HG03432 (cell line): ENCODE measurements around the gene KCNC4.

ENCODE experiments used
- ATAC-seq: cut with Tn5 transposase; IDR thresholded peaks from one replicate; pipeline ENCODE4 v1.9.1; 2021; ENCODE audit warnings: mild to moderate bottlenecking, moderate library complexity; ENCODE audit not compliant: unreplicated experiment

KCNC4 gene

GRCh38 chr1:110188035-110188618 is 22.0 kb upstream of the KCNC4 start:
- ATAC-seq: no peak

- no peak for ATAC-seq
These were observed 20.9 kb upstream of the KCNC4 start for GRCh38 chr1:110189181-110189580.

- ATAC-seq: no peak
These were observed 19.7 kb upstream of the KCNC4 start for GRCh38 chr1:110190282-110190929.

GRCh38 chr1:110192541-110192940 is 17.6 kb upstream of the KCNC4 start:
- no peak for ATAC-seq

DNA sequence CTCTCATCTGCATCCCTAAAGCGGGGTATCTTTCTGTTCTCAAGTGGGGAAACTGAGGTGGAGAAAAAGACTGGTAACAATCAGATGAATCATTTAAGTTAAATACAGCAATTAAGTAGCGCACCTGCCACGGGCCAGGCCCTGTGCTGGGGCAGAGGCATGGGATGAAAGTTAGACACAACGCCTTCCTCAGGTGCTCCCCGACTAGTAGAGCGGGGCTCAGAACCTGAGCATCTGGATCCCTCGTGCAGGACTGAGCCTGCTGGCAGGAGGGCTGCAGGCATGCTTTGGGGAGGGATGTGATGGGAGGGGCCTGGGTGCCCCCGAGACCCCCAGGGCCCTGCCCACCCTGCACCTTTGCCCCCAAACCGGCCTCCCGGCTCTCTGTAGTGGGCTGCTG is 14.9 kb upstream of the KCNC4 start:
- ATAC-seq: no peak

DNA sequence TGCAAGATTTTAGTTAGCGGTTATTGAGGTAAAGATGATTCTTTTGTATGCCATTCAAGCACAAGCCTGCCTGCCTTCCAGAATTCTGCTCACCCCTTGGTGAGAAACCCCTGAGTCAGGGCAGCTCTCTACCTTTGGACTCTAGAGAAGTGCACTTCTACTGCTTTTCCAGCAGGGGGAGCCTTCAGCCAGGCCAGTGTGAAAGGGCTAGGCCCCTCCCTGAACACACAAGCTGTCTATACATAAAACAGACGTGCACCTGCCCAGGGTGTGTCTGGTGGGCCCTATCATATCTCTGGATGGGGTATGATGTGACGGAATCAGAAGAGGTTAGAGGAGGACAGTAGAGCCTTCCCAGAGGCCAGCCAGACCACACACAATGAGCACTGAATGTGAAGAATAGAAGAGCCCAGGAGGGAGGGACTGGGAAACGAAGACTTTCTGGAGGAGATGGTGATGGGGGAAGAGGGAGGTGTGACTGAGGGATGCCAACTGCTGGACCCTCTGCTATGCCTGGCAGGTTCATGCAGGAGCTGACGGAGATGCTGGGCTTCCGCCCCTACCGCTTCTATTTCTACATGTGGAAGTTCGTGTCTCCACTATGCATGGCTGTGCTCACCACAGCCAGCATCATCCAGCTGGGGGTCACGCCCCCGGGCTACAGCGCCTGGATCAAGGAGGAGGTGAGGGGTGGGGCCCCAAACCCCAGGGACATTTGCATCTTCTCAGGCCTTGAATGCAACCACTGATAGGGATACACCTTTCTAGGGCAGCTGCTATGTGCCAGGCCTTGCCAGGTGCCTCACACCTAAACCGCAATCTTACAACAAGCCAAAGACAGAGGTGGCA is 13.0 kb upstream of the KCNC4 start:
- ATAC-seq: no peak

DNA sequence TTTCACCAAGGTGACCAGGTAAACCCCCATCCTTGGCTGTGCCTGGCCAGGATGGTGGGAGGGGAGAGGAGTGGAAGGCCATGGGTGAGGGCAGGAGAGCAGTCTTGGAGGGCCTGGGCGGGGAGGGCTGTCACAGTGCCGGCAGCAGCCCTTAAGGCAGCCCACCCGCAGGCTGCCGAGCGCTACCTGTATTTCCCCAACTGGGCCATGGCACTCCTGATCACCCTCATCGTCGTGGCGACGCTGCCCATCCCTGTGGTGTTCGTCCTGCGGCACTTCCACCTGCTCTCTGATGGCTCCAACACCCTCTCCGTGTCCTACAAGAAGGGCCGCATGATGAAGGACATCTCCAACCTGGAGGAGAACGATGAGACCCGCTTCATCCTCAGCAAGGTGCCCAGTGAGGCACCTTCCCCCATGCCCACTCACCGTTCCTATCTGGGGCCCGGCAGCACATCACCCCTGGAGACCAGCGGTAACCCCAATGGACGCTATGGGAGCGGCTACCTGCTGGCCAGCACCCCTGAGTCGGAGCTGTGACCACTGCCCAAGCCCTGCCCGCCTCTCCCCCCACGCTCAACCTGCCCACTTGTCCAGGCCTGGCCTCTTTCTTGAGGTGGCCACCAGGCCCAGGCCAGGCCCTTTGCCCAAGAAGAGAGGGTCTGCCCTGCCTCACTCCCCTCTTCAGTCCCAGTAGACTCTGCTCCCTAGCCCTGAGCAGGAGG is 12.0 kb upstream of the KCNC4 start:
- ATAC-seq: no peak

DNA sequence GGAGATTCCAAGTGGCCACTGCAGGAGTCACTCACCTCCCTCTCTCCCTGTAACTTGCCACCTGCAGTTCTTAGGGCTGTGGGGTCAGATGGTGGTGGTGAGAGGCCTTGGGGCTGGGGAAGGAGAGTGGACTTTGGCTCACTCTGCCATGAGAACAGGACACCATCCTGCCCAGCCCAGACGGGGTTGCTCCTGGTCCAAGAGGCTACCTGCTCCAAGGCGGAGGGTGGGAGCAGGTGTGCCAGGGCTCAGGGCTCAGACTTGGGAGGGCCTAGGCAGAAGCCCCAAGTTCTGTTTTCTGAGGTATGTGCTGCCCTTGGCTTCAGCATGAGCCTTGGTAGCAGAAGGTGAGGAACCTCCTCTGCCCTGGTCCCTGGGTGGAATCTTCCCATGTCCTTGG is 11.4 kb upstream of the KCNC4 start:
- ATAC-seq: no peak

DNA sequence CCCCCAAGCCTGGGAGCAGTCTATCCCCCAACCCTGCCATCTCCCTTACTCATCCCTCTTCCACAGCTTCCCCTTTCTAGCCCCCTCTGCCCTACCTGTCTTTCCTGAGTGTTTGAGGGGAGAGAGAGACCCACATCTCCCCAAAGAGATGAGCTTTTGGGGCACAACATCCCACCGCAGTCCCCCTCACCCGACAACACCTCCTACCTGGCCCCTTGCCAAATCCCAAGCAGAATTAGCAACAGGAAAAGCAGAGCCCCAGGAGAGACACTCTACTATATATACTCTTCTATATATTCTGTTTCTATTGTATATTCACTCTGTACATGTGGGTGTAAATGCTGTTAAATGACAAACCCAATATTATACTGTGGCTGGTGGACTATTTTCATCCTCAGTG is 9.9 kb upstream of the KCNC4 start:
- no peak for ATAC-seq

GRCh38 chr1:110200666-110201065 is 9.4 kb upstream of the KCNC4 start:
- ATAC-seq: no peak

GRCh38 chr1:110201157-110201825 is 8.8 kb upstream of the KCNC4 start:
- ATAC-seq: no peak

DNA sequence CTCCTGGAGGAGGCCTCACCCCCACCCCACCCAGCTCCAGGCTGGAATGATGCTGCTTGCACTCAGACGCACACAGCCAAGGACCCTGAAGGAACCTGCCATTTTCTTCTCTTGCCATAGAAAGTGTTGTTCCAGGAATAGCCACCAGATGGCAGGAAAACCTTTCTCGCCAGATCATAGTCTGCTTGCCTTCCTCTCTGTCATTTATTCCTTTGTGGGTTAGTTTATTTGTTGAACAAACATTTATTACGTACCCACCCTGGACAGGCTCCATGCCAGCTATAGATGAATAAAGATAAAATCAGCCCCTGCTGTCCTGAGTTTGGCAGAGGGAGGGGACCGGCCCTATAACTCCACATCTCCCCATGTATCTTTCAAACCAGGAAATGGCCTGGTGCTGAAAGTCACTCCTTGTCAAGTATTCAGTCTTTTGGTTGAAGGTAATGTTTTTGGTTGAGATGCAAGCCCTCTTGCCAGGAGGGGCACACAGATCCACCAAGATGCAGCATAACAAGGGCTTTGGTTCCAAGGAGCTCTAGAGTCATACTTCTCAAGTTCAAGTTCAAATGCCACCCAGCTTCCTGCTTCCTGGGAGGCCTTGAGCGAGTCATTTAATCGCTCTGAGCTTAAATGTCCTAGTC is 7.0 kb upstream of the KCNC4 start:
- no peak for ATAC-seq

DNA sequence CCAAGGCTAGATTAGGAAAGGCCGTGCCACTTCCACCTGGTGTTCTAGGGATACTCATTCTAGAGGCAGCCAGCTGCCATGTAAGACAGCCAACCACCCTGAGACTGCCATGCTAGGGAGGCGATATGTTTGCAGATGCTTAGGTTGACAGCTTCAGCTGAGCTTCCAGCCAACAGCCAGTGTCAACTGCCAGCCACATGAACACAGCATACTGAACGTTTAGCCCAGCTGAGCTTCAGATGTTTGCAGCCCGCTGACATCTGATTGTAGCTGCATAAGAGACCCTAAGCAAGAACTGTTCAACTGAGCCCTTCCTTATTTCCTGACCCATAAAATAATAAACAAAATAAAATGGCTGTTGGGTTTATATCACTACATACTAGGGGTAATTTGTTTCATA is 5.0 kb upstream of the KCNC4 start:
- no peak for ATAC-seq

- no peak for ATAC-seq
These were observed 4.4 kb upstream of the KCNC4 start for GRCh38 chr1:110205591-110206155.

GRCh38 chr1:110206261-110206920 is 3.7 kb upstream of the KCNC4 start:
- ATAC-seq: no peak

- ATAC-seq: no peak
These were observed 2.3 kb upstream of the KCNC4 start for GRCh38 chr1:110207831-110208230.

GRCh38 chr1:110208916-110209645 is 1.0 kb upstream of the KCNC4 start:
- no peak for ATAC-seq

GRCh38 chr1:110210604-110211495 is 736 bp downstream of the KCNC4 start:
- ATAC-seq: peak; percentile 25
